HUES64 (cell line): Measurements from ENCODE around the gene CYP4F11.
"Not testable (repeated sequence)": the region's sequence is repeated elsewhere in the genome, so short reads cannot be mapped to it uniquely, and the experiment has no call there.

Experiments
- H3K27ac ChIP-seq: 2 replicates; pipeline ENCODE4 v1.7.0; 2013; ENCODE audit warnings: low read depth, low read length, inconsistent platforms
- H3K27me3 ChIP-seq: 2 replicates; pipeline ENCODE4 v1.6.1; 2013; ENCODE audit warnings: mild to moderate bottlenecking, low read length; ENCODE audit not compliant: insufficient read depth
- H3K36me3 ChIP-seq: 2 replicates; pipeline ENCODE4 v1.6.1; 2013; ENCODE audit warnings: mild to moderate bottlenecking, low read length; ENCODE audit not compliant: insufficient read depth
- H3K4me1 ChIP-seq: 2 replicates; pipeline ENCODE4 v1.6.1; 2013; ENCODE audit warnings: mild to moderate bottlenecking, low read length, moderate library complexity; ENCODE audit not compliant: insufficient read depth
- H3K4me3 ChIP-seq: 2 replicates; pipeline ENCODE4 v1.5.1; 2013; ENCODE audit warnings: mild to moderate bottlenecking, low read length, moderate library complexity
- H3K9ac ChIP-seq: 2 replicates; pipeline ENCODE4 v1.6.1; 2013; ENCODE audit warnings: mild to moderate bottlenecking, low read depth, low read length
- H3K9me3 ChIP-seq: 2 replicates; pipeline ENCODE4 v1.6.1; 2013; ENCODE audit warnings: low read depth, low read length; ENCODE audit not compliant: insufficient read depth
- WGBS: fragments of 150-250, 120-280 bp; methylation state at CpG from one replicate; pipeline ENCODE4 v1.1.7; 2013; ENCODE audit warnings: missing lambda C conversion rate; 5-methylcytosine and 5-hydroxymethylcytosine counted together

Gene CYP4F11

GRCh38 chr19:15922021-15922420 lies 12.3 kb downstream of the CYP4F11 start:
- Histone ChIP-seq H3K9ac (no peak overlapping the region), H3K4me1 (no peaks in the 10 kb centered on the region), H3K27ac (no peak overlapping the region), H3K27me3 (no peaks in the 10 kb centered on the region), H3K4me3 (no peak overlapping the region), H3K9me3 (peaks cover 90% of the 10 kb centered on the region), H3K36me3 (no peaks in the 10 kb centered on the region)
- WGBS, result 60% methylated on average over 4 of the region's 4 CpGs

GRCh38 chr19:15919243-15919642 lies 15.1 kb downstream of the CYP4F11 start:
- no peaks in the 10 kb centered on the region for H3K4me1 ChIP-seq
- H3K27me3 ChIP-seq, result no peaks in the 10 kb centered on the region
- H3K9ac ChIP-seq, result no peak overlapping the region
- H3K9me3 ChIP-seq, result peaks cover 96% of the 10 kb centered on the region
- H3K27ac ChIP-seq, result no peak overlapping the region
- 72% methylated on average over 4 of the region's 4 CpGs for WGBS
- H3K36me3 ChIP-seq, result no peaks in the 10 kb centered on the region
- H3K4me3 ChIP-seq, result no peak overlapping the region

DNA sequence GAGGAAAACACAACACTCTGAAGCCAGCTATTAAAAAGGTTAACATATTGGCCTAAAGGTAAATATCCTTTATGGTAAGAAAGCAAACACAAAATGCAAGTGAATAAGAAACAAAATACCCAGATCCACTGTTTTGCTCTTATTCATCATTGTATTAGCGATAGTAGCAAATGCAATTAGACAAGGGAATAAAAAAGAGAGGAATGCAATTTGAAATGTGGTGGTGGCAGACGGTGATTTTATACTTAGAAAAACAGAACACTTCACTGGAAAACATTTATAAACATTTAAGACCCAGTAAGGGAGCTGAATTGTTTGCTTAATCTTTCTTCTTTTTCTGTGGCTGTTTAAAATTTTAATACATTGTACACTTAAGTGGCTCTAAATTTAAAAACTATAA lies 19.2 kb downstream of the CYP4F11 start:
- peaks cover 87% of the 10 kb centered on the region for H3K9me3 ChIP-seq
- H3K27ac ChIP-seq, result no peak overlapping the region
- H3K4me1 ChIP-seq, result no peaks in the 10 kb centered on the region
- no peaks in the 10 kb centered on the region for H3K27me3 ChIP-seq
- no peak overlapping the region for H3K9ac ChIP-seq
- no CpG with 5 or more reads among the region's 2 CpGs for WGBS
- H3K4me3 ChIP-seq, result no peak overlapping the region
- H3K36me3 ChIP-seq, result no peaks in the 10 kb centered on the region

GRCh38 chr19:15913830-15914229 lies 20.5 kb downstream of the CYP4F11 start:
- Histone ChIP-seq H3K27me3 (no peaks in the 10 kb centered on the region), H3K9ac (no peak overlapping the region), H3K36me3 (no peaks in the 10 kb centered on the region), H3K4me3 (no peak overlapping the region), H3K9me3 (peaks cover 89% of the 10 kb centered on the region), H3K27ac (no peak overlapping the region), H3K4me1 (no peaks in the 10 kb centered on the region)
- 77% methylated on average over 7 of the region's 8 CpGs for WGBS

DNA sequence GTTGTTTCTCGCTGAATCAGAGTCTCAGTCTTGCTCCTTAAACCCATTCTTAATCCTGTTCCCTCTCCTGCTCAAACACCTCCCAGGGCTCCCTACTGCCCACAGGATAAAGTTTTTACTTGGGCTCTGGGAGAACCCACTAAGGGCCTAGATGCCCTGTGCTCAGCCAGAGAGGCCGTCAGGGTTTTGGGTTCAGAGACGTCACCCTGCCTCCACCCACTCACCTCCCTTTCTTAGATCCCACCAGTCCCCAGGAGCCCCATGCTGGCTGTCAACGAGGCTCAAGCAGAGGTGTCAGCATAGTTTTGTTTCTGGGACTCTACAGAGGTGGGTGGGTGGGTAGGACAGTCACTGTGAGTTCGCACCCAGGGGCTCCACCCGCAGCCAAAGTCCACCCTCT lies 20.9 kb downstream of the CYP4F11 start:
- no peaks in the 10 kb centered on the region for H3K27me3 ChIP-seq
- 77% methylated on average over 6 of the region's 6 CpGs for WGBS
- peaks cover 90% of the 10 kb centered on the region for H3K9me3 ChIP-seq
- H3K36me3 ChIP-seq, result no peaks in the 10 kb centered on the region
- no peaks in the 10 kb centered on the region for H3K4me1 ChIP-seq
- H3K4me3 ChIP-seq, result no peak overlapping the region
- no peak overlapping the region for H3K9ac ChIP-seq
- no peak overlapping the region for H3K27ac ChIP-seq

DNA sequence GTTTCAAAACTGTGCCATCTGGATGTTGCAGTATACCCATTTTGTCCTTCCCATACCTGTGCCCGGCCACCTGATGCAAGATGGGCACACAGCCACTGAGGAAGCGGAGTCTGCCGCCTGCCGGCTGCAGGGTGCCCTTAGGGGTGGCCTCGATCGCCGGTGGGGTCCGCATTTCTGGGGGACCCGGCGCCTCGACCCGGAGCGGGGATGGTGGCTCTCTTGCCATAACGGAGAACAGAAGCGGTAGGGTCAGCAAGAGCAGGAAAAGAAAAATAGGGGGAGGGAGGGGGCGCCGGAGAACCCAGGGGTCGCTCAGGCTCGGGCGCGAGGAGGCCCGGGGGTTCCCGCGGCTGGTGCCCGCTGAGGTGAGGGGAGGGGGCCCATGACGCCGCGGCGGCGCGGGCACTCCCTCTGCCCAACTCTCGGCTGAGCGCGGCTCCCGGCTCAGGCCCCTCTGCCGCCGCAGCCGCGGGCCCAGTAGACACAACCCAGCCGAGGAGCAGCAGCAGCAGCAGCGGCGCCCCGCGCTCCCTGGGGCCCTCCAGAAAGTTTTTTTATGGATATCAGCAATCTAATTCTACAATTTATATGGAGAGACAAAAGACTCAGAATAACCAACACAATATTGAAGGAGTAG lies 22.6 kb downstream of the CYP4F11 start:
- no peaks in the 10 kb centered on the region for H3K36me3 ChIP-seq
- 90% methylated on average over 44 of the region's 44 CpGs for WGBS
- H3K4me3 ChIP-seq, result no peak overlapping the region
- H3K27ac ChIP-seq, result no peak overlapping the region
- no peak overlapping the region for H3K9ac ChIP-seq
- no peaks in the 10 kb centered on the region for H3K27me3 ChIP-seq
- H3K9me3 ChIP-seq, result peaks cover 90% of the 10 kb centered on the region
- H3K4me1 ChIP-seq, result no peaks in the 10 kb centered on the region

DNA sequence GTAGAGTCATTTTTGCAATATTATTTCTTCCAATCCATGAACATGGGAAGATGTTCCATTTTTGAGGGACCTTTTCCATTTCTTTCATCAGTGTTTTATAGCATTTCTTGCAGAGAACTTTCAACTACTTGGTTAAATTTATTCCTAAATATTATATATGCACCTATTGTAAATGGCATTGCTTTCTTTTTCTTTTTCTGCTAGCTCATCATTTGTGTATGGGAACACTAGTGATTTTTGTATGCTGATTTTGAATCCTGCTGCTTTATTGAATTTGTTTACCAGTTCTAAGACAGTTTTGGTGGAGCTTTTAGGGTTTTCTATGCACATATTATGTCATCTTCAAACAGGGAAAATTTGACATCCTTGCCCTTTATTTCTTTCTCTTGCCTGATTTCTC lies 29.3 kb downstream of the CYP4F11 start:
- Histone ChIP-seq H3K4me1 (no peaks in the 10 kb centered on the region), H3K36me3 (no peaks in the 10 kb centered on the region), H3K27ac (no peak overlapping the region), H3K4me3 (no peak overlapping the region), H3K9me3 (peaks cover 82% of the 10 kb centered on the region), H3K9ac (no peak overlapping the region), H3K27me3 (no peaks in the 10 kb centered on the region)

- H3K27ac ChIP-seq, H3K27me3 ChIP-seq, H3K4me3 ChIP-seq, H3K4me1 ChIP-seq, H3K9ac ChIP-seq, H3K36me3 ChIP-seq: not testable (repeated sequence)
- WGBS, result 90% methylated on average over 29 of the region's 29 CpGs
- H3K9me3 ChIP-seq, result peaks cover 71% of the 10 kb centered on the region
Measured at GRCh38 chr19:15902898-15903297, 31.4 kb downstream of the CYP4F11 start.

DNA sequence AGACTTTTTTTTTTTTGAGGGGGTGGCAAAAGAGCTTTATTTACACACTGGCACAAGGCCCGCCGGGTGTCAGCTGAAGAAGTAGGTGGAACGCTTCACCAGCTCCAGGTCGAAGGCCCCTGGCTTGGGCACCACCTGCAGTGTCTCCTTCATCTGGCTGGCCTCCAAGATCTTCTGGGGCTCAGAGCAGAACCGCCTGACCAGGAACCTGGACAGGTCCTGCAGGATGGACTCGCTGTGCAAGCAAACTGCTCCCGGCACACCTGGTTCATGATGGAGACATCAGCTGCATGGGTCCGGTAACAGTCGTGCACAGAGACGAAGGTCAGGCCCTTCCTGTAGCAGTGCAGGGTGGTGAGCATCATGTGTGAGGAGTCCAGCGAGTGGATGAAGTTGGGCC lies 32.1 kb downstream of the CYP4F11 start:
- WGBS, result 82% methylated on average over 11 of the region's 11 CpGs
- Histone ChIP-seq H3K27ac (no peak overlapping the region), H3K4me3 (no peak overlapping the region), H3K27me3 (no peaks in the 10 kb centered on the region), H3K9ac (no peak overlapping the region), H3K36me3 (no peaks in the 10 kb centered on the region), H3K4me1 (no peaks in the 10 kb centered on the region), H3K9me3 (peaks cover 69% of the 10 kb centered on the region)

GRCh38 chr19:15900504-15900903 lies 33.8 kb downstream of the CYP4F11 start:
- H3K27ac ChIP-seq, result no peak overlapping the region
- H3K9me3 ChIP-seq, result peaks cover 68% of the 10 kb centered on the region
- H3K4me3 ChIP-seq, result no peak overlapping the region
- H3K27me3 ChIP-seq, result no peaks in the 10 kb centered on the region
- H3K36me3 ChIP-seq, result no peaks in the 10 kb centered on the region
- WGBS, result 83% methylated on average over 11 of the region's 11 CpGs
- H3K4me1 ChIP-seq, result no peaks in the 10 kb centered on the region
- H3K9ac ChIP-seq, result no peak overlapping the region

- H3K9ac ChIP-seq, H3K27ac ChIP-seq, H3K4me3 ChIP-seq, H3K27me3 ChIP-seq, H3K36me3 ChIP-seq, H3K4me1 ChIP-seq: not testable (repeated sequence)
- peaks cover 68% of the 10 kb centered on the region for H3K9me3 ChIP-seq
- 88% methylated on average over 15 of the region's 15 CpGs for whole genome bisulfite sequencing
Measured at GRCh38 chr19:15900032-15900431, 34.3 kb downstream of the CYP4F11 start.

DNA sequence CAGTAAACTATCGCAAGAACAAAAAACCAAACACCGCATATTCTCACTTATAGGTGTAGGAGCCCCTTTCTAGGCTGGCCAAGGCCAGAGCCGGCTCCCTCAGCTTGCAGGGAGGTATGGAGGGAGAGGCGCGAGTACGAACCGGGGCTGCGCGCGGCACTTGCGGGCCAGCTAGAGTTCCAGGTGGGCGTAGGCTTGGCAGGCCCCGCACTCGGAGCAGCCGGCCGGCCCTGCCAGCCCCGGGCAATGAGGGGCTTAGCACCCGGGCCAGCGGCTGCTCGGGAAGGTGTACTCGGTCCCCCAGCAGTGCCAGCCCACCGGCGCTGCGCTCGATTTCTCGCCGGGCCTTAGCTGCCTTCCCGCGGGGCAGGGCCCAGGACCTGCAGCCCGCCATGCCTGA lies 34.8 kb downstream of the CYP4F11 start:
- 94% methylated on average over 29 of the region's 30 CpGs for WGBS
- H3K9ac ChIP-seq, H3K4me3 ChIP-seq: not testable (repeated sequence)

More for the DNA sequence above, 34.8 kb downstream of the CYP4F11 start:
- peaks cover 68% of the 10 kb centered on the region for H3K9me3 ChIP-seq
- H3K27me3 ChIP-seq, H3K36me3 ChIP-seq, H3K27ac ChIP-seq, H3K4me1 ChIP-seq: not testable (repeated sequence)
